GM23338 (cell line): ENCODE measurements around the gene UBXN7. TPM values are rescaled to one million over a fixed set of nuclear protein-coding genes. Genes with fewer than 3 reads are reported as not detected.
"Not testable (repeated sequence)": the region's sequence is repeated elsewhere in the genome, so short reads cannot be mapped to it uniquely, and the experiment has no call there.

ENCODE experiments used
- ATAC-seq: fragments of 200-7000 bp; cut with Tn5 transposase; 3 replicates; pipeline ENCODE4 v1.9.1; 2020
- DNase-seq: peaks from one replicate; pipeline ENCODE4 v3.0.0-alpha.2; 2015; ENCODE audit warnings: low spot score
- H2AFZ ChIP-seq: fragments of 200-600 bp; sonication (generic); 2 replicates; pipeline ENCODE4 v1.8.0; 2016; ENCODE audit warnings: antibody characterized with exemption, mild to moderate bottlenecking, moderate library complexity
- H3F3A ChIP-seq: fragments of 200-600 bp; sonication (generic); replicated peaks from 2 replicates; pipeline ENCODE4 v1.8.0; 2017; ENCODE audit warnings: antibody characterized with exemption, mixed run types, low read depth
- H3K27ac ChIP-seq: fragments of 200-600 bp; sonication (generic); 2 replicates; pipeline ENCODE4 v1.6.1; 2016; ENCODE audit warnings: low read depth
- H3K27me3 ChIP-seq: fragments of 200-600 bp; sonication (generic); 2 replicates; pipeline ENCODE4 v1.8.0; 2016; ENCODE audit warnings: mild to moderate bottlenecking, mixed run types, moderate library complexity; ENCODE audit not compliant: insufficient read depth
- H3K36me3 ChIP-seq: fragments of 200-600 bp; sonication (generic); 2 replicates; pipeline ENCODE4 v1.8.0; 2016; ENCODE audit warnings: mild to moderate bottlenecking; ENCODE audit not compliant: insufficient read depth
- H3K4me1 ChIP-seq: fragments of 200-600 bp; sonication (generic); 2 replicates; pipeline ENCODE4 v1.8.0; 2016; ENCODE audit warnings: mild to moderate bottlenecking, moderate library complexity; ENCODE audit not compliant: insufficient read depth
- H3K4me2 ChIP-seq: fragments of 200-600 bp; sonication (generic); 2 replicates; pipeline ENCODE4 v1.7.1; 2017; ENCODE audit warnings: mixed run types
- H3K4me3 ChIP-seq: fragments of 200-600 bp; sonication (generic); 2 replicates; pipeline ENCODE4 v1.6.1; 2016; ENCODE audit warnings: mixed run types
- H3K79me2 ChIP-seq: fragments of 200-600 bp; sonication (generic); replicated peaks from 2 replicates; pipeline ENCODE4 v1.8.0; 2017; ENCODE audit warnings: mild to moderate bottlenecking; ENCODE audit not compliant: insufficient read depth
- H3K9me2 ChIP-seq: fragments of 200-600 bp; sonication (generic); 2 replicates; pipeline ENCODE4 v1.8.0; 2017; ENCODE audit not compliant: insufficient read depth
- H4K20me1 ChIP-seq: fragments of 200-600 bp; sonication (generic); replicated peaks from 2 replicates; pipeline ENCODE4 v1.8.0; 2017; ENCODE audit warnings: mild to moderate bottlenecking; ENCODE audit not compliant: insufficient read depth
- H3K27ac Mint-ChIP-seq: 2 replicates; pipeline ENCODE4 v1.8.0; 2020; ENCODE audit warnings: inconsistent platforms, mild to moderate bottlenecking, moderate library complexity, mixed read lengths
- H3K27me3 Mint-ChIP-seq: 3 replicates; pipeline ENCODE4 v1.8.0; 2022; ENCODE audit warnings: low read depth, mild to moderate bottlenecking, moderate library complexity, mixed read lengths, inconsistent platforms; ENCODE audit not compliant: insufficient read depth, poor library complexity
- H3K36me3 Mint-ChIP-seq: 3 replicates; pipeline ENCODE4 v1.8.0; 2021; ENCODE audit warnings: low read depth, mild to moderate bottlenecking, inconsistent platforms, moderate library complexity, mixed read lengths
- H3K4me1 Mint-ChIP-seq: 3 replicates; pipeline ENCODE4 v1.8.0; 2020; ENCODE audit warnings: mild to moderate bottlenecking, inconsistent platforms, mixed read lengths
- H3K4me3 Mint-ChIP-seq: 3 replicates; pipeline ENCODE4 v1.8.0; 2021; ENCODE audit warnings: moderate library complexity, mild to moderate bottlenecking, inconsistent platforms, mixed read lengths
- H3K9me3 Mint-ChIP-seq: 3 replicates; pipeline ENCODE4 v1.8.0; 2020; ENCODE audit warnings: moderate library complexity, mild to moderate bottlenecking, inconsistent platforms, mixed read lengths
- CTCF ChIP-seq, 2 experiments: fragments of 200-600 bp in 1 of 2; sonication (generic) in 1 of 2; conservative IDR thresholded peaks; 2 replicates each; pipeline versions ENCODE4 v1.5.1 to v1.6.1; 2016 to 2017; ENCODE audit warnings: antibody characterized with exemption in 2 of 2, low read depth in 2 of 2, mild to moderate bottlenecking in 2 of 2, moderate library complexity in 1 of 2
- ETS1 ChIP-seq: IDR thresholded peaks from 2 replicates; pipeline ENCODE4 v1.6.1; 2016; ENCODE audit warnings: antibody characterized with exemption
- EZH2 ChIP-seq: fragments of 200-600 bp; sonication (generic); IDR thresholded peaks from one replicate; pipeline ENCODE4 v1.8.0; 2017; ENCODE audit warnings: antibody characterized with exemption, mild to moderate bottlenecking, low read depth; ENCODE audit not compliant: unreplicated experiment
- NANOG ChIP-seq: IDR thresholded peaks from 2 replicates; pipeline ENCODE4 v1.6.1; 2016; ENCODE audit warnings: antibody characterized with exemption, borderline replicate concordance
- POLR2AphosphoS5 ChIP-seq: IDR thresholded peaks from 2 replicates; pipeline ENCODE4 v1.6.1; 2016; ENCODE audit warnings: antibody characterized with exemption, low read depth
- polyA plus RNA-seq: library from polyadenylated mRNA; unstranded; fragments of >200 nt; fragmentation: Nextera tagmentation; extraction: Ambion mirVana; gene quantifications from 2 replicates; pipeline ENCODE4 v1.2.1, GENCODE V29; 2016
- total RNA-seq: library from RNA; depleted of rRNA; stranded (reverse); fragments of >200 nt; shearing (Covaris generic); gene quantifications from 2 replicates; pipeline ENCODE4 v1.2.3, GENCODE V29; 2014
- TF ChIP-seq, protein P1 (sequence below): IDR thresholded peaks from one replicate; pipeline ENCODE4 v1.6.1; 2018; ENCODE audit warnings: antibody characterized with exemption; ENCODE audit not compliant: unreplicated experiment

The UBXN7 gene
- total and polyA plus RNA-seq, 2 experiments from 2014 or later: 37.9 to 46.2 TPM

DNA sequence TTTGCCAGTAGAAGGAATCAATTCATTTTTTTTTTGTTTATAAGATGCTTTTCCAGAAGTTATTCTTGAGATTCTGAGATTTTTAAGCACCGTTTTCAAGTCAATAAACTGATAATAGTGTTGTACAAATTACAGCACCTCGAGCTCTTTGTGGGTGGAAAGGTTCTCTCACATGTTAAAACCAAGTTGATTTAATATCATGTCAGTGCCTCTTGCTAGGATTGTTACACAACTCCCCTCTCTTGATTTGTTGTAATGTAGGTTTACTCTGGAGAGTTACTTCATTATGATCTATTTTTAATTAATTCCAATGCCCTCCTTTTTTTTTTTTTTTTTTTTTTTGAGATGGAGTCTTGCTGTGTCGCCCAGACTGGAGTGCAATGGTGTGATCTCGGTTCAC is 25.8 kb upstream of the UBXN7 start (continued):
- TF ChIP-seq ETS1 (no peak), CTCF (conservative IDR thresholded peaks at IDR 0.05; ENCODE audit: low read depth in 2 of 2) (no peak)

DNA sequence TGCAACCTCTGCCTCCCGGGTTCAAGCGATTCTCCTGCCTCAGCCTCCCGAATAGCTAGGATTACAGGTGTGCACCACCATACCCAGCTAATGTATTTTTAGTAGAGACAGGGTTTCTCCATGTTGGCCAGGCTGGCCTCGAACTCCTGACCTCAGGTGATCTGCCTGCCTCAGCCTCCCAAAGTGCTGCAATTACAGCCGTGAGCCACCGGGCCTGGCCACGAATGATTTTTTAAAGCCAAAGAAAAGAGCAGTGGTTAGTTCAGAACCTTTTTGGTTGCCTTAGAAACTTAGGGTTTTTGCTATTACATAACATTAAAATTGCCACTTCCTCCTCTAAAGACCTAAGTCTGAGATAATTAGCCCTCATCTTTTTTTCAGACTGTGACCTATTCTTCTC is 25.2 kb upstream of the UBXN7 start:
- H3K27me3 ChIP-seq, H3K9me2 ChIP-seq, H3K27ac Mint-ChIP-seq, H3K9me3 Mint-ChIP-seq, H3K79me2 ChIP-seq, H3K4me2 ChIP-seq, H2AFZ ChIP-seq, H3K4me3 ChIP-seq, H3K4me3 Mint-ChIP-seq, H3K4me1 ChIP-seq, H3F3A ChIP-seq, H3K36me3 ChIP-seq, H3K27me3 Mint-ChIP-seq, H4K20me1 ChIP-seq, H3K4me1 Mint-ChIP-seq, H3K36me3 Mint-ChIP-seq, H3K27ac ChIP-seq, ATAC-seq: not testable (repeated sequence)
- DNase-seq: peak; percentile 32
- peak in 1 of 2 experiments; percentile 25; a peak in 1 of 4 replicates for TF ChIP-seq CTCF (conservative IDR thresholded peaks at IDR 0.05; ENCODE audit: low read depth in 2 of 2)

DNA sequence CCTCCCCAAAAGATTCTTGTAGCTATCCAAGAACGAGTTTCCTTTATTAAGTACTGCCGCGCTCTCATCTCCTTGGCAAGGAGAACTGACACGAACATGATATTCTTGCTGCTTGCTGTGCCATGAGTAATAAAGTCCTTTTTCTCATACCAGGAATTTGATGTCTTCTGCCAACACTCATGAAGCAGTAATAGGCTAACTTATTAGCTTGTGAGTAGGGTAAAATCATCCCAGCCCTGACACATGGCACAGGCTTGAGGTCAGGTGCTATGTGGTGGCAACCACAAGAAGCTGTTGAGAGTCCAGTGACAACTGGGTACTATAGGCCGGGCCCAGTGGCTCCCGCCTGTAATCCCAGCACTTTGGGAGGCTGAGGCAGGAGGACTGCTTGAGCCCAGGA is 22.7 kb upstream of the UBXN7 start:
- no peaks in the 10 kb centered on the region for H3K4me1 ChIP-seq
- no peaks in the 10 kb centered on the region for H3K4me1 Mint-ChIP-seq
- no peaks in the 10 kb centered on the region for H3K9me3 Mint-ChIP-seq
- no peak overlapping the region for H3K4me2 ChIP-seq
- H3K4me3 Mint-ChIP-seq: no peak overlapping the region
- H3K79me2 ChIP-seq: no peaks in the 10 kb centered on the region
- H2AFZ ChIP-seq: no peak overlapping the region
- no peak overlapping the region for H3K27ac Mint-ChIP-seq
- H3K4me3 ChIP-seq: no peak overlapping the region
- no peaks in the 10 kb centered on the region; the same call in 1 of the 2 replicates for H3K9me2 ChIP-seq
- H3K27me3 ChIP-seq: no peaks in the 10 kb centered on the region
- H3F3A ChIP-seq: no peaks in the 10 kb centered on the region
- ATAC-seq (no peak), DNase-seq (no peak)
- H3K36me3 ChIP-seq: no peaks in the 10 kb centered on the region
- peaks cover 6% of the 10 kb centered on the region for H3K27me3 Mint-ChIP-seq
- H3K27ac ChIP-seq: no peak overlapping the region
- no peaks in the 10 kb centered on the region for H4K20me1 ChIP-seq
- H3K36me3 Mint-ChIP-seq: no peaks in the 10 kb centered on the region
- TF ChIP-seq NANOG (no peak), POLR2AphosphoS5 (no peak), EZH2 (no peak)
- TF ChIP-seq, protein P1, sequence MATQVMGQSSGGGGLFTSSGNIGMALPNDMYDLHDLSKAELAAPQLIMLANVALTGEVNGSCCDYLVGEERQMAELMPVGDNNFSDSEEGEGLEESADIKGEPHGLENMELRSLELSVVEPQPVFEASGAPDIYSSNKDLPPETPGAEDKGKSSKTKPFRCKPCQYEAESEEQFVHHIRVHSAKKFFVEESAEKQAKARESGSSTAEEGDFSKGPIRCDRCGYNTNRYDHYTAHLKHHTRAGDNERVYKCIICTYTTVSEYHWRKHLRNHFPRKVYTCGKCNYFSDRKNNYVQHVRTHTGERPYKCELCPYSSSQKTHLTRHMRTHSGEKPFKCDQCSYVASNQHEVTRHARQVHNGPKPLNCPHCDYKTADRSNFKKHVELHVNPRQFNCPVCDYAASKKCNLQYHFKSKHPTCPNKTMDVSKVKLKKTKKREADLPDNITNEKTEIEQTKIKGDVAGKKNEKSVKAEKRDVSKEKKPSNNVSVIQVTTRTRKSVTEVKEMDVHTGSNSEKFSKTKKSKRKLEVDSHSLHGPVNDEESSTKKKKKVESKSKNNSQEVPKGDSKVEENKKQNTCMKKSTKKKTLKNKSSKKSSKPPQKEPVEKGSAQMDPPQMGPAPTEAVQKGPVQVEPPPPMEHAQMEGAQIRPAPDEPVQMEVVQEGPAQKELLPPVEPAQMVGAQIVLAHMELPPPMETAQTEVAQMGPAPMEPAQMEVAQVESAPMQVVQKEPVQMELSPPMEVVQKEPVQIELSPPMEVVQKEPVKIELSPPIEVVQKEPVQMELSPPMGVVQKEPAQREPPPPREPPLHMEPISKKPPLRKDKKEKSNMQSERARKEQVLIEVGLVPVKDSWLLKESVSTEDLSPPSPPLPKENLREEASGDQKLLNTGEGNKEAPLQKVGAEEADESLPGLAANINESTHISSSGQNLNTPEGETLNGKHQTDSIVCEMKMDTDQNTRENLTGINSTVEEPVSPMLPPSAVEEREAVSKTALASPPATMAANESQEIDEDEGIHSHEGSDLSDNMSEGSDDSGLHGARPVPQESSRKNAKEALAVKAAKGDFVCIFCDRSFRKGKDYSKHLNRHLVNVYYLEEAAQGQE: no peak
